Measurements from ENCODE around the gene PHYHIPL.

The PHYHIPL gene

GRCh38 chr10:59279476-59279875 lies 103.0 kb downstream of the PHYHIPL start:
- WGBS, 2 donors (ENCODE audit: extremely low coverage in 2 of 2, insufficient read length in 2 of 2, insufficient replicate concordance in 1 of 2), result no CpG with 5 or more reads among the region's 1 CpG
- Histone ChIP-seq H3K23ac (ENCODE audit: low read depth, low read length, poor library complexity) (no peak overlapping the region), H3K36me3 (replicated peaks in 1 of 2; ENCODE audit: control insufficient read depth in 2 of 2, insufficient read depth in 2 of 2, low read length in 2 of 2) (no peaks in the 10 kb centered on the region), H3K18ac (ENCODE audit: low read length) (no peak overlapping the region), H3K4me2 (ENCODE audit: insufficient read depth, low read length, poor library complexity, severe bottlenecking) (no peak overlapping the region), H2BK15ac (ENCODE audit: low read length) (no peak overlapping the region), H4K91ac (ENCODE audit: low read depth, low read length, poor library complexity) (no peak overlapping the region), H3K27me3 (ENCODE audit: control insufficient read depth in 3 of 3, insufficient read depth in 3 of 3, low read depth in 1 of 3, low read length in 3 of 3) (no peaks in the 10 kb centered on the region), H2AK5ac (ENCODE audit: low read depth, low read length) (no peak overlapping the region), H3K9me3 (replicated peaks in 1 of 2; ENCODE audit: control insufficient read depth in 2 of 2, insufficient read depth in 1 of 2, low read depth in 1 of 2, low read length in 2 of 2) (no peaks in the 10 kb centered on the region), H2AFZ (ENCODE audit: low read length) (no peak overlapping the region), H2BK120ac (ENCODE audit: low read depth, low read length) (no peak overlapping the region), H2BK12ac (ENCODE audit: low read length) (no peak overlapping the region), H4K8ac (ENCODE audit: low read depth, low read length) (no peak overlapping the region), H3K14ac (ENCODE audit: low read length) (no peak overlapping the region), H3K4me1 (ENCODE audit: control insufficient read depth in 2 of 2, insufficient read depth in 1 of 2, low read depth in 1 of 2, low read length in 2 of 2) (peaks cover 0 to 7% of the 10 kb centered on the region in 2 donors), H3K79me1 (ENCODE audit: low read depth, low read length) (no peaks in the 10 kb centered on the region), H3K4ac (ENCODE audit: low read length) (no peak overlapping the region), H3K9ac (ENCODE audit: low read depth, low read length, poor library complexity) (no peak overlapping the region), H3K4me3 (ENCODE audit: low read length in 2 of 2) (no peak overlapping the region), H3K27ac (replicated peaks; ENCODE audit: low read length) (no peak overlapping the region), H2BK5ac (ENCODE audit: low read length) (no peak overlapping the region)
- no peak for DNase-seq (ENCODE audit: low spot score)

GRCh38 chr10:59279991-59280505 lies 103.6 kb downstream of the PHYHIPL start:
- H3K9me3 ChIP-seq (replicated peaks in 1 of 2; ENCODE audit: control insufficient read depth in 2 of 2, insufficient read depth in 1 of 2, low read depth in 1 of 2, low read length in 2 of 2), result peaks cover 0 to 1% of the 10 kb centered on the region in 2 donors
- no CpG with 5 or more reads among the region's 1 CpG for WGBS, 2 donors (ENCODE audit: extremely low coverage in 2 of 2, insufficient read length in 2 of 2, insufficient replicate concordance in 1 of 2)
- H3K23ac ChIP-seq (ENCODE audit: low read depth, low read length, poor library complexity), result no peak overlapping the region
- H3K27me3 ChIP-seq (ENCODE audit: control insufficient read depth in 3 of 3, insufficient read depth in 3 of 3, low read depth in 1 of 3, low read length in 3 of 3), result no peaks in the 10 kb centered on the region
- no peak overlapping the region for H4K8ac ChIP-seq (ENCODE audit: low read depth, low read length)
- H3K4me1 ChIP-seq (ENCODE audit: control insufficient read depth in 2 of 2, insufficient read depth in 1 of 2, low read depth in 1 of 2, low read length in 2 of 2), result peaks cover 0 to 9% of the 10 kb centered on the region in 2 donors
- H2AFZ ChIP-seq (ENCODE audit: low read length), result no peak overlapping the region
- H2BK12ac ChIP-seq (ENCODE audit: low read length), result no peak overlapping the region
- no peak overlapping the region for H2AK5ac ChIP-seq (ENCODE audit: low read depth, low read length)
- no peak overlapping the region for H2BK15ac ChIP-seq (ENCODE audit: low read length)
- H3K4ac ChIP-seq (ENCODE audit: low read length), result no peak overlapping the region
- DNase-seq (ENCODE audit: low spot score), result no peak
- H2BK120ac ChIP-seq (ENCODE audit: low read depth, low read length), result no peak overlapping the region
- no peak overlapping the region for H3K4me3 ChIP-seq (ENCODE audit: low read length in 2 of 2)
- H3K4me2 ChIP-seq (ENCODE audit: insufficient read depth, low read length, poor library complexity, severe bottlenecking), result no peak overlapping the region
- no peaks in the 10 kb centered on the region for H3K79me1 ChIP-seq (ENCODE audit: low read depth, low read length)
- no peak overlapping the region for H3K9ac ChIP-seq (ENCODE audit: low read depth, low read length, poor library complexity)
- no peak overlapping the region for H3K18ac ChIP-seq (ENCODE audit: low read length)
- H4K91ac ChIP-seq (ENCODE audit: low read depth, low read length, poor library complexity), result no peak overlapping the region
- no peak overlapping the region for H3K27ac ChIP-seq (replicated peaks; ENCODE audit: low read length)
- no peak overlapping the region for H3K14ac ChIP-seq (ENCODE audit: low read length)
- H3K36me3 ChIP-seq (replicated peaks in 1 of 2; ENCODE audit: control insufficient read depth in 2 of 2, insufficient read depth in 2 of 2, low read length in 2 of 2), result no peaks in the 10 kb centered on the region
- no peak overlapping the region for H2BK5ac ChIP-seq (ENCODE audit: low read length)

GRCh38 chr10:59281861-59282260 lies 105.4 kb downstream of the PHYHIPL start:
- Histone ChIP-seq H3K4ac (ENCODE audit: low read length) (no peak overlapping the region), H3K36me3 (replicated peaks in 1 of 2; ENCODE audit: control insufficient read depth in 2 of 2, insufficient read depth in 2 of 2, low read length in 2 of 2) (no peaks in the 10 kb centered on the region), H3K4me3 (ENCODE audit: low read length in 2 of 2) (no peak overlapping the region), H2BK15ac (ENCODE audit: low read length) (no peak overlapping the region), H2BK120ac (ENCODE audit: low read depth, low read length) (no peak overlapping the region), H3K14ac (ENCODE audit: low read length) (no peak overlapping the region), H3K23ac (ENCODE audit: low read depth, low read length, poor library complexity) (no peak overlapping the region), H3K79me1 (ENCODE audit: low read depth, low read length) (no peaks in the 10 kb centered on the region), H4K91ac (ENCODE audit: low read depth, low read length, poor library complexity) (no peak overlapping the region), H2AK5ac (ENCODE audit: low read depth, low read length) (no peak overlapping the region), H2AFZ (ENCODE audit: low read length) (no peak overlapping the region), H3K18ac (ENCODE audit: low read length) (no peak overlapping the region), H2BK12ac (ENCODE audit: low read length) (no peak overlapping the region), H3K9me3 (replicated peaks in 1 of 2; ENCODE audit: control insufficient read depth in 2 of 2, insufficient read depth in 1 of 2, low read depth in 1 of 2, low read length in 2 of 2) (peaks cover 0 to 1% of the 10 kb centered on the region in 2 donors), H3K4me1 (ENCODE audit: control insufficient read depth in 2 of 2, insufficient read depth in 1 of 2, low read depth in 1 of 2, low read length in 2 of 2) (peaks cover 0 to 9% of the 10 kb centered on the region in 2 donors), H3K4me2 (ENCODE audit: insufficient read depth, low read length, poor library complexity, severe bottlenecking) (no peak overlapping the region), H3K27ac (replicated peaks; ENCODE audit: low read length) (no peak overlapping the region), H2BK5ac (ENCODE audit: low read length) (no peak overlapping the region), H3K27me3 (ENCODE audit: control insufficient read depth in 3 of 3, insufficient read depth in 3 of 3, low read depth in 1 of 3, low read length in 3 of 3) (no peaks in the 10 kb centered on the region), H3K9ac (ENCODE audit: low read depth, low read length, poor library complexity) (no peak overlapping the region), H4K8ac (ENCODE audit: low read depth, low read length) (no peak overlapping the region)
- WGBS, 2 donors (ENCODE audit: extremely low coverage in 2 of 2, insufficient read length in 2 of 2, insufficient replicate concordance in 1 of 2), result no CpG with 5 or more reads among the region's 1 CpG
- no peak for DNase-seq (ENCODE audit: low spot score)

GRCh38 chr10:59283456-59284091 lies 107.1 kb downstream of the PHYHIPL start:
- no peak overlapping the region for H3K14ac ChIP-seq (ENCODE audit: low read length)
- peak; percentile 17 for DNase-seq (ENCODE audit: low spot score)
- no peaks in the 10 kb centered on the region for H3K36me3 ChIP-seq (replicated peaks in 1 of 2; ENCODE audit: control insufficient read depth in 2 of 2, insufficient read depth in 2 of 2, low read length in 2 of 2)
- peaks cover 0 to 11% of the 10 kb centered on the region in 2 donors for H3K4me1 ChIP-seq (ENCODE audit: control insufficient read depth in 2 of 2, insufficient read depth in 1 of 2, low read depth in 1 of 2, low read length in 2 of 2)
- no peak overlapping the region for H2BK5ac ChIP-seq (ENCODE audit: low read length)
- H3K4me3 ChIP-seq (ENCODE audit: low read length in 2 of 2), result no peak overlapping the region
- no peak overlapping the region for H3K9ac ChIP-seq (ENCODE audit: low read depth, low read length, poor library complexity)
- no peak overlapping the region for H3K23ac ChIP-seq (ENCODE audit: low read depth, low read length, poor library complexity)
- H3K4me2 ChIP-seq (ENCODE audit: insufficient read depth, low read length, poor library complexity, severe bottlenecking), result no peak overlapping the region
- no peaks in the 10 kb centered on the region for H3K79me1 ChIP-seq (ENCODE audit: low read depth, low read length)
- peak overlapping the region; percentile 34 for H3K18ac ChIP-seq (ENCODE audit: low read length)
- no peak overlapping the region for H4K8ac ChIP-seq (ENCODE audit: low read depth, low read length)
- H2AK5ac ChIP-seq (ENCODE audit: low read depth, low read length), result no peak overlapping the region
- H2AFZ ChIP-seq (ENCODE audit: low read length), result no peak overlapping the region
- H3K27me3 ChIP-seq (ENCODE audit: control insufficient read depth in 3 of 3, insufficient read depth in 3 of 3, low read depth in 1 of 3, low read length in 3 of 3), result no peaks in the 10 kb centered on the region
- H2BK120ac ChIP-seq (ENCODE audit: low read depth, low read length), result no peak overlapping the region
- H4K91ac ChIP-seq (ENCODE audit: low read depth, low read length, poor library complexity), result no peak overlapping the region
- no peak overlapping the region for H3K4ac ChIP-seq (ENCODE audit: low read length)
- H2BK15ac ChIP-seq (ENCODE audit: low read length), result no peak overlapping the region
- H3K9me3 ChIP-seq (replicated peaks in 1 of 2; ENCODE audit: control insufficient read depth in 2 of 2, insufficient read depth in 1 of 2, low read depth in 1 of 2, low read length in 2 of 2), result peaks cover 0 to 1% of the 10 kb centered on the region in 2 donors
- WGBS, 2 donors (ENCODE audit: extremely low coverage in 2 of 2, insufficient read length in 2 of 2, insufficient replicate concordance in 1 of 2), result no CpG with 5 or more reads among the region's 9 CpGs
- no peak overlapping the region for H2BK12ac ChIP-seq (ENCODE audit: low read length)
- no peak overlapping the region for H3K27ac ChIP-seq (replicated peaks; ENCODE audit: low read length)
